Epithelial cell of proximal tubule (primary cell): ENCODE results near the gene CST2. TPM values are rescaled to one million over a fixed set of nuclear protein-coding genes. Genes with fewer than 3 reads are reported as not detected.

Experiments
- DNase-seq: peaks from one replicate; pipeline ENCODE4 v3.0.0-alpha.2; 2011; ENCODE audit warnings: low read depth
- H3K4me3 ChIP-seq: 2 replicates; pipeline ENCODE4 v1.5.1; 2011; ENCODE audit warnings: low read depth, mild to moderate bottlenecking, low read length
- total RNA-seq: library from RNA; depleted of rRNA; stranded (reverse); fragments of >200 nt; gene quantifications from 2 replicates; pipeline ENCODE4 v1.2.3, GENCODE V29; 2015
- TF ChIP-seq, protein P1 (sequence below): conservative IDR thresholded peaks from 2 replicates; pipeline ENCODE4 v1.5.1; 2012; ENCODE audit warnings: low read depth, mild to moderate bottlenecking, low read length

The CST2 gene
- total RNA-seq = not detected in 2 replicates

GRCh38 chr20:23826541-23827021 is at the start of gene CST2:
Gene CST2, minus strand, starts transcription at chr20:23826729. Its CDS starts 69 bp downstream, at chr20:23826660.
- no peak for DNase-seq
- no peak within 1 kb of the TSS for H3K4me3 ChIP-seq
- TF ChIP-seq, protein P1, sequence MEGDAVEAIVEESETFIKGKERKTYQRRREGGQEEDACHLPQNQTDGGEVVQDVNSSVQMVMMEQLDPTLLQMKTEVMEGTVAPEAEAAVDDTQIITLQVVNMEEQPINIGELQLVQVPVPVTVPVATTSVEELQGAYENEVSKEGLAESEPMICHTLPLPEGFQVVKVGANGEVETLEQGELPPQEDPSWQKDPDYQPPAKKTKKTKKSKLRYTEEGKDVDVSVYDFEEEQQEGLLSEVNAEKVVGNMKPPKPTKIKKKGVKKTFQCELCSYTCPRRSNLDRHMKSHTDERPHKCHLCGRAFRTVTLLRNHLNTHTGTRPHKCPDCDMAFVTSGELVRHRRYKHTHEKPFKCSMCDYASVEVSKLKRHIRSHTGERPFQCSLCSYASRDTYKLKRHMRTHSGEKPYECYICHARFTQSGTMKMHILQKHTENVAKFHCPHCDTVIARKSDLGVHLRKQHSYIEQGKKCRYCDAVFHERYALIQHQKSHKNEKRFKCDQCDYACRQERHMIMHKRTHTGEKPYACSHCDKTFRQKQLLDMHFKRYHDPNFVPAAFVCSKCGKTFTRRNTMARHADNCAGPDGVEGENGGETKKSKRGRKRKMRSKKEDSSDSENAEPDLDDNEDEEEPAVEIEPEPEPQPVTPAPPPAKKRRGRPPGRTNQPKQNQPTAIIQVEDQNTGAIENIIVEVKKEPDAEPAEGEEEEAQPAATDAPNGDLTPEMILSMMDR = no peak

- no peak for DNase-seq
- TF ChIP-seq, protein P1 = no peak
- H3K4me3 ChIP-seq = no peak overlapping the region
These were observed 49.2 kb upstream of the CST2 start for GRCh38 chr20:23875606-23876237.

DNA sequence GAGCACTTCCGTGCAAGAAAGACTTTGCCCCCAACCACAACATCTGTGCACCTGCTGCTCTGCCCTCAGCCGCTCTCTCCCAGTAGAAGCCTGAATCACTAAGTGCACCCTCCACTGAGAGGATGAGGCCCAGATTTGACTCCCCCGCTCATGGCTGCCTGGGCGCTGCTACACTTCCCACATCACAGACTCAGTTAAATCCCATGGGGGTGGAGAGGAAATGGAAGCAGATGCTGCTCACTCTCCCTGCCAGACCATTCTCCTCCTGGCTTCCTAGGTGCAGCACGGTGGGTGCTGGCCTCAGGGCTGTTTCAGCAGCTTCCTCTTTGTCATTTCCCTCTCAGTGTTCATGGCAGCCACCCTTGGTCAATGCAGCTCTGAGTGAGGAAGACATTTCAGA is 48.2 kb upstream of the CST2 start:
- TF ChIP-seq, protein P1 = no peak
- no peak overlapping the region for H3K4me3 ChIP-seq
- no peak for DNase-seq

- DNase-seq = no peak
- no peak overlapping the region for H3K4me3 ChIP-seq
- TF ChIP-seq, protein P1 = no peak
These were observed 47.0 kb upstream of the CST2 start for GRCh38 chr20:23873370-23874015.

- no peak for DNase-seq
- no peak overlapping the region for H3K4me3 ChIP-seq
- TF ChIP-seq, protein P1 = no peak
These were observed 45.5 kb upstream of the CST2 start for GRCh38 chr20:23872065-23872464.

GRCh38 chr20:23870461-23870860 is 43.9 kb upstream of the CST2 start:
- DNase-seq = no peak
- H3K4me3 ChIP-seq = no peak overlapping the region
- TF ChIP-seq, protein P1 = no peak
